SK-N-SH (cell line): ENCODE results near the gene ZFP62. TPM values are rescaled to one million over a fixed set of nuclear protein-coding genes. Genes with fewer than 3 reads are reported as not detected.

Source experiments
- CTCF ChIA-PET: fragments of 300-600, 350-600 bp; formaldehyde crosslinking; extraction: SDS; loops from one replicate; lab custom pipeline; 2021; lab: Yijun Ruan, JAX
- POLR2A ChIA-PET: fragments of 350-600 bp; sonication (Branson Sonifier 250); formaldehyde crosslinking; extraction: SDS; loops from one replicate; lab custom pipeline; 2020; ENCODE audit warnings: antibody characterized with exemption, inconsistent platforms; lab: Yijun Ruan, JAX
- DNase-seq: peaks from one replicate; pipeline ENCODE4 v3.0.0; 2012
- H2AFZ ChIP-seq: fragments of 200-600 bp; sonication (generic); 2 replicates; pipeline ENCODE4 v1.8.1; 2016; ENCODE audit warnings: antibody characterized with exemption, mild to moderate bottlenecking, low read depth
- H3F3A ChIP-seq: fragments of 200-600 bp; sonication (generic); replicated peaks from 2 replicates; pipeline ENCODE3; 2016; ENCODE audit warnings: antibody characterized with exemption, mild to moderate bottlenecking; ENCODE audit not compliant: insufficient read depth
- H3K27ac ChIP-seq, 2 experiments: fragments of 200-500 bp in 1 of 2; fragments of 200-600 bp in 1 of 2; sonication (Bioruptor generic) in 1 of 2; sonication (generic), shearing (Covaris generic) in 1 of 2; 2 replicates each; pipeline versions ENCODE4 v1.5.1 to v1.6.1; 2014 to 2016; ENCODE audit warnings: low read depth in 2 of 2, inconsistent platforms in 1 of 2, low read length in 1 of 2, mild to moderate bottlenecking in 1 of 2, mixed read lengths in 1 of 2
- H3K27me3 ChIP-seq: fragments of 200-600 bp; sonication (generic), shearing (Covaris generic); 2 replicates; pipeline ENCODE4 v1.6.1; 2016; ENCODE audit warnings: mixed run types; ENCODE audit not compliant: insufficient read depth
- H3K36me3 ChIP-seq, 2 experiments: fragments of 200-500 bp in 1 of 2; fragments of 200-600 bp in 1 of 2; sonication (Bioruptor generic) in 1 of 2; sonication (generic) in 1 of 2; replicated peaks in 1 of 2; 2 replicates each; pipeline versions ENCODE3 to v1.5.1; 2014 to 2016; ENCODE audit warnings: low read length in 1 of 2, mild to moderate bottlenecking in 1 of 2; ENCODE audit not compliant: insufficient read depth in 2 of 2, control insufficient read depth in 1 of 2
- H3K4me1 ChIP-seq, 2 experiments: fragments of 200-500 bp in 1 of 2; fragments of 200-600 bp in 1 of 2; sonication (Bioruptor generic) in 1 of 2; sonication (generic), shearing (Covaris generic) in 1 of 2; 2 replicates each; pipeline versions ENCODE4 v1.5.1 to v1.6.1; 2014 to 2016; ENCODE audit warnings: low read depth in 1 of 2, low read length in 1 of 2, mixed run types in 1 of 2; ENCODE audit not compliant: insufficient read depth in 2 of 2, control insufficient read depth in 1 of 2
- H3K4me2 ChIP-seq: fragments of 200-600 bp; sonication (generic), shearing (Covaris generic); 2 replicates; pipeline ENCODE4 v1.6.1; 2017; ENCODE audit warnings: mixed run types
- H3K4me3 ChIP-seq, 2 experiments: fragments of 200-500 bp in 1 of 2; fragments of 200-600 bp in 1 of 2; sonication (Bioruptor generic) in 1 of 2; sonication (generic), shearing (Covaris generic) in 1 of 2; 2 replicates each; pipeline versions ENCODE4 v1.5.1 to v1.8.1; 2014 to 2016; ENCODE audit warnings: low read depth in 2 of 2, inconsistent platforms in 1 of 2, low read length in 1 of 2, mild to moderate bottlenecking in 1 of 2, mixed read lengths in 1 of 2, moderate library complexity in 1 of 2
- H3K79me2 ChIP-seq: fragments of 200-600 bp; sonication (generic); 2 replicates; pipeline ENCODE4 v1.8.1; 2017; ENCODE audit warnings: mild to moderate bottlenecking; ENCODE audit not compliant: insufficient read depth
- H3K9ac ChIP-seq: fragments of 200-600 bp; sonication (generic); 2 replicates; pipeline ENCODE4 v1.6.1; 2017; ENCODE audit warnings: mixed run types
- H3K9me2 ChIP-seq: fragments of 200-600 bp; sonication (generic); 2 replicates; pipeline ENCODE4 v1.6.1; 2017; ENCODE audit warnings: mixed run types
- H3K9me3 ChIP-seq: fragments of 200-600 bp; sonication (generic); 2 replicates; pipeline ENCODE4 v1.6.1; 2017; ENCODE audit warnings: mixed run types, mild to moderate bottlenecking, moderate library complexity
- H4K20me1 ChIP-seq: fragments of 200-600 bp; sonication (generic); 2 replicates; pipeline ENCODE4 v1.6.1; 2017; ENCODE audit warnings: mild to moderate bottlenecking, mixed run types; ENCODE audit not compliant: insufficient read depth
- FOSL2 ChIP-seq: IDR thresholded peaks from 2 replicates; pipeline ENCODE4 v1.4.0; 2012; ENCODE audit warnings: low read depth, mild to moderate bottlenecking, moderate library complexity, borderline replicate concordance
- GABPA ChIP-seq: IDR thresholded peaks from 2 replicates; pipeline ENCODE4 v1.4.0; 2012; ENCODE audit warnings: low read depth, mild to moderate bottlenecking
- MXI1 ChIP-seq: IDR thresholded peaks from 2 replicates; pipeline ENCODE4 v1.6.1; 2012; ENCODE audit warnings: mild to moderate bottlenecking, low read depth, low read length, improper control_type of control experiment
- NFIC ChIP-seq: IDR thresholded peaks from 2 replicates; pipeline ENCODE4 v1.4.0; 2012; ENCODE audit warnings: borderline replicate concordance
- RAD21 ChIP-seq: IDR thresholded peaks from 2 replicates; pipeline ENCODE4 v1.6.1; 2012; ENCODE audit warnings: mild to moderate bottlenecking, low read length
- RXRA ChIP-seq: IDR thresholded peaks from 2 replicates; pipeline ENCODE4 v1.4.0; 2012; ENCODE audit warnings: low read depth, mild to moderate bottlenecking, borderline replicate concordance
- YY1 ChIP-seq: IDR thresholded peaks from 2 replicates; pipeline ENCODE4 v1.4.0; 2012; ENCODE audit warnings: low read depth, mild to moderate bottlenecking
- WGBS: methylation state at CpG from one replicate; pipeline ENCODE4 v1.1.6; 2017; ENCODE audit warnings: low lambda C conversion rate; 5-methylcytosine and 5-hydroxymethylcytosine counted together
- polyA plus RNA-seq, 3 experiments: library from polyadenylated mRNA; depleted of rRNA; stranded (reverse); fragments of >200 nt; gene quantifications; 2 replicates each; pipeline ENCODE4 v1.2.3, GENCODE V29; 2012
- TF ChIP-seq, protein P1 (sequence below): IDR thresholded peaks from 2 replicates; pipeline ENCODE4 v1.4.0; 2012; ENCODE audit warnings: low read depth
- TF ChIP-seq, protein P2 (sequence below): fragments of 200-600 bp; sonication (generic); IDR thresholded peaks from 2 replicates; pipeline ENCODE4 v1.6.1; 2017; ENCODE audit warnings: antibody characterized with exemption, mild to moderate bottlenecking, moderate library complexity

The ZFP62 gene
- polyA plus RNA-seq, 1 of the 3 experiments (the other 2 are of a cell fraction), result 6.0 TPM

DNA sequence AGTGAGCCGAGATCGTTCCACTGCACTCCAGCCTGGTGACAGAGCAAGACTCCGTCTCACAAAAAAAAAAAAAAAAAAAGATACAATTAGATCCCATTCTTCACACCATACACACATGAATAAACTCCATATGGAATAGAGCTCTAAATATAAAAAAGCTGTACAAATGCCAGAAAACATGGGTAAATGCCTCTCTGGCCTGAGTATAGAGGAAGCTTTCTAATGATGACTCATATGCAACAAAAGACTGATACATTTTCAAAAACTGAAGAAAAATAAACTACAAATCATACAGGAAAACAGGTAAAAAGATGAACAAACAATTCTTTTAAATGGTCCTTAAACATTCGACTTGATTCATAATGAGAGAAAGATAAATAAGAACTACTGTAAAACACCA, 8.6 kb downstream of the ZFP62 start:
- Histone ChIP-seq H3K4me2 (no peak overlapping the region), H3K79me2 (peaks cover 36% of the 10 kb centered on the region), H2AFZ (no peak overlapping the region), H3K36me3 (peaks cover 62 to 65% of the 10 kb centered on the region in 2 experiments), H3K9me3 (peaks cover 13% of the 10 kb centered on the region; the same call in 1 of the 2 replicates), H3K27ac (no peak overlapping the region), H3K4me1 (no peaks in the 10 kb centered on the region), H3K27me3 (no peaks in the 10 kb centered on the region), H3F3A (no peaks in the 10 kb centered on the region), H3K4me3 (no peak overlapping the region), H4K20me1 (no peaks in the 10 kb centered on the region), H3K9ac (no peak overlapping the region), H3K9me2 (no peaks in the 10 kb centered on the region)
- TF ChIP-seq MXI1, result no peak
- TF ChIP-seq, protein P1, sequence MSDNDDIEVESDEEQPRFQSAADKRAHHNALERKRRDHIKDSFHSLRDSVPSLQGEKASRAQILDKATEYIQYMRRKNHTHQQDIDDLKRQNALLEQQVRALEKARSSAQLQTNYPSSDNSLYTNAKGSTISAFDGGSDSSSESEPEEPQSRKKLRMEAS, result no peak
- TF ChIP-seq, protein P2, sequence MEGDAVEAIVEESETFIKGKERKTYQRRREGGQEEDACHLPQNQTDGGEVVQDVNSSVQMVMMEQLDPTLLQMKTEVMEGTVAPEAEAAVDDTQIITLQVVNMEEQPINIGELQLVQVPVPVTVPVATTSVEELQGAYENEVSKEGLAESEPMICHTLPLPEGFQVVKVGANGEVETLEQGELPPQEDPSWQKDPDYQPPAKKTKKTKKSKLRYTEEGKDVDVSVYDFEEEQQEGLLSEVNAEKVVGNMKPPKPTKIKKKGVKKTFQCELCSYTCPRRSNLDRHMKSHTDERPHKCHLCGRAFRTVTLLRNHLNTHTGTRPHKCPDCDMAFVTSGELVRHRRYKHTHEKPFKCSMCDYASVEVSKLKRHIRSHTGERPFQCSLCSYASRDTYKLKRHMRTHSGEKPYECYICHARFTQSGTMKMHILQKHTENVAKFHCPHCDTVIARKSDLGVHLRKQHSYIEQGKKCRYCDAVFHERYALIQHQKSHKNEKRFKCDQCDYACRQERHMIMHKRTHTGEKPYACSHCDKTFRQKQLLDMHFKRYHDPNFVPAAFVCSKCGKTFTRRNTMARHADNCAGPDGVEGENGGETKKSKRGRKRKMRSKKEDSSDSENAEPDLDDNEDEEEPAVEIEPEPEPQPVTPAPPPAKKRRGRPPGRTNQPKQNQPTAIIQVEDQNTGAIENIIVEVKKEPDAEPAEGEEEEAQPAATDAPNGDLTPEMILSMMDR, result no peak
- no peak for TF ChIP-seq RAD21
- DNase-seq, result no peak
- WGBS, result 92% methylated on average over 4 of the region's 4 CpGs
- POLR2A ChIA-PET, result no interaction called here
- CTCF ChIA-PET, result interaction anchor here (0.6 kb wide), 1 partner anchor 52 kb away, joined by 3 read pairs; no protein-coding TSS in a partner anchor

DNA sequence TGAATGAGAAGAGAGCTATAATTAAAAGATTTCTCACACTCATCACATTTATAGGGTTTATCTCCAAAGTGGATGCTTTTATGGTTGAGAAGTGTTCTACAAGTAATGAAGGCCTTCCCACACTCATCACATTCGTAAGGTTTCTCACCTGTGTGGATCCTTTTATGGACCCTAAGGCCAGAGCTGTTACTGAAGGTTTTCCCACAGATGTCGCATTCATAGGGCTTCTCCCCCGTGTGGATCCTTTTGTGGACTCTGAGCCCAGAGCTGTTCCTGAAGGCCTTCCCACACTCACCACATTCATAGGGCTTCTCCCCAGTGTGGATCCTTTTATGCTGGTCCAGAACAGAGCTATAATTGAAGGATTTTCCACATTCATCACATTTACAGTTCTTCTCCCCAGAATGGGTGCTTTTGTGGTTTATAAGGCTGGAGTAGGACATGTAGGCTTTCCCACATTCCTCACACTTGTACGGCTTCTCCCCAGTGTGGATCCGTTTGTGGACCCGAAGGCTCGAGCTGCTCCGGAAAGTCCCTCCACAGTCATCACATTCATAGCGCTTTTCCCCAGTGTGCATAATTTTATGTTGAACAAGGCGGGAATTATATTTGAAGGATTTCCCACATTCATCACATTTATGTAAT, 10.5 kb downstream of the ZFP62 start:
- Histone ChIP-seq H3K36me3 (peaks cover 57 to 60% of the 10 kb centered on the region in 2 experiments), H3K4me2 (no peak overlapping the region), H3K4me3 (peak overlapping the region in 1 of 2 experiments; percentile 22; a peak in 1 of 4 replicates), H3K4me1 (no peaks in the 10 kb centered on the region), H3K79me2 (peaks cover 23% of the 10 kb centered on the region), H3K9me2 (no peaks in the 10 kb centered on the region), H3K27me3 (no peaks in the 10 kb centered on the region), H2AFZ (no peak overlapping the region), H4K20me1 (no peaks in the 10 kb centered on the region), H3K27ac (no peak overlapping the region), H3K9me3 (peaks cover 13% of the 10 kb centered on the region; the same call in 1 of the 2 replicates), H3K9ac (no peak overlapping the region), H3F3A (no peaks in the 10 kb centered on the region)
- 98% methylated on average over 10 of the region's 10 CpGs for WGBS
- ChIA-PET POLR2A (no interaction called here), CTCF (interaction anchor here (0.6 to 1.0 kb wide), 3 partner anchors 18 to 1178 kb away, joined by 3 to 5 read pairs (median 3); no protein-coding TSS in a partner anchor)
- DNase-seq, result no peak
- TF ChIP-seq RAD21, result no peak
- TF ChIP-seq GABPA, result no peak
- no peak for TF ChIP-seq RXRA
- TF ChIP-seq YY1, result no peak
- no peak for TF ChIP-seq NFIC
- TF ChIP-seq FOSL2, result no peak
